ENCODE results near the gene ZNF341. TPM values are rescaled to one million over a fixed set of nuclear protein-coding genes. Genes with fewer than 3 reads are reported as not detected.
"Not testable (repeated sequence)": the region's sequence is repeated elsewhere in the genome, so short reads cannot be mapped to it uniquely, and the experiment has no call there.

Gene ZNF341
- total RNA-seq, 1 experiment from 2014 or later: 7.7 TPM

DNA sequence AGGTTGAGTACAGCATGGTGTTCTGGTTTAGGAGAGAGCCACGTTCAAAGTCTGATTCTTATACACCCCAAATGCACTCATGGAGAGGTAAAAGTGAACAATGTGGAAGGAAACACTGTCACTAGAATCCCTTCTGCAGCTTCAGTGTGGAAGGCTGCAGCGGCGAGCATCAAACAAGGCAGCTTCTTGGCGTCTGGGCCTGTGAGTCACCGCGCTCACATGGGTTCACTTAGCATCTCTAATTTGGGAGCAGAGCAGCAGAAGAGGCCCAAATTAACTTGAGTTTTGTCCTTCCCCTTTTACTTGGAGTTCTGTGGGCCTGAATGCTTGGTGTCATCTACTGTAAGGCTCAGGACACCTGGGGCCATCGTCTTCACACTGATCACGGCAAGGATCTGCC, 34.7 kb upstream of the ZNF341 start:
- no peaks in the 10 kb centered on the region for H3K36me3 ChIP-seq (ENCODE audit: control insufficient read depth, insufficient read depth, low read length)
- H3K27ac ChIP-seq (ENCODE audit: low read length): no peak overlapping the region
- H3K4me1 ChIP-seq (ENCODE audit: control insufficient read depth, insufficient read depth, low read length): no peaks in the 10 kb centered on the region
- POLR2A ChIA-PET: no interaction called here
- H3K4me3 ChIP-seq (ENCODE audit: low read depth in 2 of 2, low read length in 2 of 2): no peak overlapping the region
- no TSS peak for BruUV-seq (replicated peaks)
- H3K27me3 ChIP-seq (ENCODE audit: control insufficient read depth, insufficient read depth, low read length): no peaks in the 10 kb centered on the region
- no peak for DNase-seq (ENCODE audit: low read depth, low spot score)
- TF ChIP-seq POLR2AphosphoS5 (IDR thresholded peaks at IDR 0.05; ENCODE audit: low read depth, low read length) (no peak), TCF7L2 (IDR thresholded peaks at IDR 0.05; ENCODE audit: low read depth, low read length) (no peak), SIN3A (IDR thresholded peaks at IDR 0.05; ENCODE audit: borderline replicate concordance, insufficient read depth, low read depth, low read length) (no peak)
- TF ChIP-seq, protein P1, sequence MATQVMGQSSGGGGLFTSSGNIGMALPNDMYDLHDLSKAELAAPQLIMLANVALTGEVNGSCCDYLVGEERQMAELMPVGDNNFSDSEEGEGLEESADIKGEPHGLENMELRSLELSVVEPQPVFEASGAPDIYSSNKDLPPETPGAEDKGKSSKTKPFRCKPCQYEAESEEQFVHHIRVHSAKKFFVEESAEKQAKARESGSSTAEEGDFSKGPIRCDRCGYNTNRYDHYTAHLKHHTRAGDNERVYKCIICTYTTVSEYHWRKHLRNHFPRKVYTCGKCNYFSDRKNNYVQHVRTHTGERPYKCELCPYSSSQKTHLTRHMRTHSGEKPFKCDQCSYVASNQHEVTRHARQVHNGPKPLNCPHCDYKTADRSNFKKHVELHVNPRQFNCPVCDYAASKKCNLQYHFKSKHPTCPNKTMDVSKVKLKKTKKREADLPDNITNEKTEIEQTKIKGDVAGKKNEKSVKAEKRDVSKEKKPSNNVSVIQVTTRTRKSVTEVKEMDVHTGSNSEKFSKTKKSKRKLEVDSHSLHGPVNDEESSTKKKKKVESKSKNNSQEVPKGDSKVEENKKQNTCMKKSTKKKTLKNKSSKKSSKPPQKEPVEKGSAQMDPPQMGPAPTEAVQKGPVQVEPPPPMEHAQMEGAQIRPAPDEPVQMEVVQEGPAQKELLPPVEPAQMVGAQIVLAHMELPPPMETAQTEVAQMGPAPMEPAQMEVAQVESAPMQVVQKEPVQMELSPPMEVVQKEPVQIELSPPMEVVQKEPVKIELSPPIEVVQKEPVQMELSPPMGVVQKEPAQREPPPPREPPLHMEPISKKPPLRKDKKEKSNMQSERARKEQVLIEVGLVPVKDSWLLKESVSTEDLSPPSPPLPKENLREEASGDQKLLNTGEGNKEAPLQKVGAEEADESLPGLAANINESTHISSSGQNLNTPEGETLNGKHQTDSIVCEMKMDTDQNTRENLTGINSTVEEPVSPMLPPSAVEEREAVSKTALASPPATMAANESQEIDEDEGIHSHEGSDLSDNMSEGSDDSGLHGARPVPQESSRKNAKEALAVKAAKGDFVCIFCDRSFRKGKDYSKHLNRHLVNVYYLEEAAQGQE (IDR thresholded peaks at IDR 0.05; ENCODE audit: insufficient read depth in 1 of 2, low read depth in 2 of 2, low read length in 1 of 2): no peak
- TF ChIP-seq, protein P2, sequence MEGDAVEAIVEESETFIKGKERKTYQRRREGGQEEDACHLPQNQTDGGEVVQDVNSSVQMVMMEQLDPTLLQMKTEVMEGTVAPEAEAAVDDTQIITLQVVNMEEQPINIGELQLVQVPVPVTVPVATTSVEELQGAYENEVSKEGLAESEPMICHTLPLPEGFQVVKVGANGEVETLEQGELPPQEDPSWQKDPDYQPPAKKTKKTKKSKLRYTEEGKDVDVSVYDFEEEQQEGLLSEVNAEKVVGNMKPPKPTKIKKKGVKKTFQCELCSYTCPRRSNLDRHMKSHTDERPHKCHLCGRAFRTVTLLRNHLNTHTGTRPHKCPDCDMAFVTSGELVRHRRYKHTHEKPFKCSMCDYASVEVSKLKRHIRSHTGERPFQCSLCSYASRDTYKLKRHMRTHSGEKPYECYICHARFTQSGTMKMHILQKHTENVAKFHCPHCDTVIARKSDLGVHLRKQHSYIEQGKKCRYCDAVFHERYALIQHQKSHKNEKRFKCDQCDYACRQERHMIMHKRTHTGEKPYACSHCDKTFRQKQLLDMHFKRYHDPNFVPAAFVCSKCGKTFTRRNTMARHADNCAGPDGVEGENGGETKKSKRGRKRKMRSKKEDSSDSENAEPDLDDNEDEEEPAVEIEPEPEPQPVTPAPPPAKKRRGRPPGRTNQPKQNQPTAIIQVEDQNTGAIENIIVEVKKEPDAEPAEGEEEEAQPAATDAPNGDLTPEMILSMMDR (IDR thresholded peaks at IDR 0.05): no peak
- in situ Hi-C loops (cut with HindIII; ENCODE audit: low pct_unique_long_range_greater_than_20kb, low sequenced_read_pairs) (no loop called here), intact Hi-C loops (cut with micrococcal nuclease; ENCODE audit: unreplicated experiment) (no loop called here)
- no peak for ATAC-seq
- CTCF ChIA-PET: no interaction called here
- H3K9me3 ChIP-seq (ENCODE audit: control insufficient read depth, insufficient read depth, low read depth, low read length): no peaks in the 10 kb centered on the region

DNA sequence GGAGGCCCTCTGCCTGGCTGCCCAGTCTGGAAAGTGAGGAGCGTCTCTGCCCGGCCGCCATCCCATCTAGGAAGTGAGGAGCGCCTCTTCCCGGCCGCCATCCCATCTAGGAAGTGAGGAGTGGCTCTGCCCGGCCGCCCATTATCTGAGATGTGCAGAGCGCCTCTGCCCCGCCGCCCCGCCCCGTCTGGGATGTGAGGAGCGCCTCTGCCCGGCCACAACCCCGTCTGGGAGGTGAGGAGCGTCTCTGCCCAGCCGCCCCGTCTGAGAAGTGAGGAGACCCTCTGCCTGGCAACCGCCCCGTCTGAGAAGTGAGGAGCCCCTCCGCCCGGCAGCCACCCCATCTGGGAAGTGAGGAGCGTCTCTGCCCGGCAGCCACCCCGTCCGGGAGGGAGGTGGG, 32.8 kb upstream of the ZNF341 start:
- BruUV-seq (replicated peaks); H3K27me3 ChIP-seq (ENCODE audit: control insufficient read depth, insufficient read depth, low read length); intact Hi-C loops (cut with micrococcal nuclease; ENCODE audit: unreplicated experiment); ATAC-seq; H3K4me1 ChIP-seq (ENCODE audit: control insufficient read depth, insufficient read depth, low read length); POLR2A ChIA-PET; H3K36me3 ChIP-seq (ENCODE audit: control insufficient read depth, insufficient read depth, low read length); H3K27ac ChIP-seq (ENCODE audit: low read length); H3K4me3 ChIP-seq (ENCODE audit: low read depth in 2 of 2, low read length in 2 of 2); H3K9me3 ChIP-seq (ENCODE audit: control insufficient read depth, insufficient read depth, low read depth, low read length); DNase-seq (ENCODE audit: low read depth, low spot score); CTCF ChIA-PET; in situ Hi-C loops (cut with HindIII; ENCODE audit: low pct_unique_long_range_greater_than_20kb, low sequenced_read_pairs): not testable (repeated sequence)

GRCh38 chr20:33700696-33701441, 30.9 kb upstream of the ZNF341 start:
- POLR2A ChIA-PET; H3K27ac ChIP-seq (ENCODE audit: low read length); BruUV-seq (replicated peaks); in situ Hi-C loops (cut with HindIII; ENCODE audit: low pct_unique_long_range_greater_than_20kb, low sequenced_read_pairs); H3K4me1 ChIP-seq (ENCODE audit: control insufficient read depth, insufficient read depth, low read length); H3K36me3 ChIP-seq (ENCODE audit: control insufficient read depth, insufficient read depth, low read length); H3K9me3 ChIP-seq (ENCODE audit: control insufficient read depth, insufficient read depth, low read depth, low read length); DNase-seq (ENCODE audit: low read depth, low spot score); CTCF ChIA-PET; ATAC-seq; H3K4me3 ChIP-seq (ENCODE audit: low read depth in 2 of 2, low read length in 2 of 2); intact Hi-C loops (cut with micrococcal nuclease; ENCODE audit: unreplicated experiment); H3K27me3 ChIP-seq (ENCODE audit: control insufficient read depth, insufficient read depth, low read length): not testable (repeated sequence)
